ENCODE measurements around the gene DYRK1A. TPM values are rescaled to one million over a fixed set of nuclear protein-coding genes. Genes with fewer than 3 reads are reported as not detected.
A peak's percentile ranks its signal among the peaks of the same experiment; 100 is the strongest.
"Not testable (repeated sequence)": the region's sequence is repeated elsewhere in the genome, so short reads cannot be mapped to it uniquely, and the experiment has no call there.

Gene DYRK1A
- 32.7 TPM for total RNA-seq

DNA sequence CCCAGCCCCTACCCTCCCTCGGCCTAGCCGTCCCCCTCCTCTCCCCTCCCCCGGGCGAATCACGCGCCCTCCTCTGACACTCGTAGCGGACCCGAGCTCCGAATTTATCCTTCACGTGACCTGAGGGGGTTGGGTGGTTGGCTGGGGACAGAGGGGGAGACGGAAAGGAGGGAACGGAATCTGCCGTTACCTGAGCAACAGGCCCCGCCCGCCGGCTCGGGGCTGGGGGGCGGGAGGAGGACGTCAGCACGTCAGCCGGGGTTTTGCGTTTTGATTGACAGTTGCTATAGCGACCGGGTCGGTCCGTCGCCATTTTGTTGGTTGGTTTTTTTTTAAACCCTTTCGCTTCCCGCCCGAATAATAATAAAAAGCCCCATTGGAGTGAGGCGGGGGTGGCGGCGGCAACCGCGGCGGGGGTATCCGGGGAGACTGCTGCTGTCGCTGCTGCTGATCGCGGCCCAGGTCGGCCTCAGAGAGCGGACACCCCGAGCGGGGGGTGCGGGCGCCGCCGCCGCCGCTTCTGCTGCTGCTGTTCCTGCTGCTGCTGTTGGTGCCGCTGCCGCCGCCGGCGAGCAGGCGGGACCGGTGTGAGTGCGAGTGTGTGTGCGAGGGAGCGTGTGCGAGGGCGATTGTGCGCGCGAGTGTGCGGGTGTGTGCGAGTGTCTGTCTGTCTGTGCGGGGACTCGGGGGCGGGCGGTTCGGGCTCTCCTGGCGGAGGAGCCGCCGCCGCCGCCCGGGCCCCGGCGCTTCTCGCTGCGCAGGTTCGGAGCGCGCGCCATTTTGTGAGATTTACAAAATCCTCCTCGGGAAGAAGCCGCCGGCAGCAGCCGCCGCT is at the start of gene DYRK1A:
TSS of gene DYRK1A (plus strand) at position 292 of the 835 bp plus-strand sequence. CDS start 53,602 bp downstream, outside the sequence.
- peak; percentile 92 for ATAC-seq

- ATAC-seq: no peak
Measured at GRCh38 chr21:37319551-37319950, 47.0 kb upstream of the DYRK1A start.

- ATAC-seq: no peak
Measured at GRCh38 chr21:37322084-37322483, 44.5 kb upstream of the DYRK1A start.

- ATAC-seq: no peak
Measured at GRCh38 chr21:37324558-37324957, 42.0 kb upstream of the DYRK1A start.

GRCh38 chr21:37328147-37328546 is 38.4 kb upstream of the DYRK1A start:
- ATAC-seq: not testable (repeated sequence)

GRCh38 chr21:37331411-37331810 is 35.2 kb upstream of the DYRK1A start:
- ATAC-seq: no peak

GRCh38 chr21:37335053-37335452 is 31.5 kb upstream of the DYRK1A start:
- ATAC-seq: no peak

- no peak for ATAC-seq
Measured at GRCh38 chr21:37337179-37337578, 29.4 kb upstream of the DYRK1A start.

- ATAC-seq: no peak
Measured at GRCh38 chr21:37337831-37338230, 28.7 kb upstream of the DYRK1A start.

DNA sequence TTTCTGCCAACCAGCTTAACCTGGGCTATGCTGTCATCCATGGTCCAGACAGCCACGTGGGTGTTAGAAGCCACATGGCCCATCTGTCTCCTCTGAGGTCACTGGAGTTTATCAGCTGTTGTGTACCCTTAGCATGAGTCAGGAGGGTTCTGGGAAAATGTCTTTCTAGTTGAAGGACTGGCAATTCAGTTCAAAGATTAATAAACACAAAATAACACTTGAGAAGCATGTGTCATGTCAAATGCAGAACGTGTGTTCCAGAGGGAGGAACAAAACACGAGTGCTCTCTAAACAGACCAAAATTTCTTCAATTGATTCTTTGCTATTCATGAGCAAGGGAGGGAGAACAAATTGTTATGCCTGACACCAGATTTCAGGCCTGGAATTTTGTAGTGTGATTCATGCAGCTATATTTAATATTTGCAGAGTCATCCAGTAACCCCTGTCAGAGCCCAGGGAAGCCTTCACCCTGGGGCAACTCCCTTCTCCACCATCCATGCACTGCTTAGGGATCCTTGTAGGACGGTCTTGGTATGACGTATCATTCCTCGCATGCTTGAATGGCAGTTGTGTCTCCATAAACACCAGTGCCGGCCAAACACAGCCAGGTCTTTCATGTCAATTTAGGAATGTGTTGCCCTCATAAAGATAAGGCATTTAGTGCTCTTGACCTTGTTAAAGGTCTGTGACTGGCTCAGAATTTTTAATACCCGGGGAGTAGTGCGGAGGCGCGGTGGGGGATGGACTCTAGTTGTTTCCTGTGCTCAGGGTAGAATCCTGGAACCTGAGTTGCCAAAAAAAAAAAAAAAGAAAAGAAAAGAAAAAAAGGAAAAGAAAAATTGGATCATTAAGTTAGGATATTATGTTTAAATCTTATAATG is 27.7 kb upstream of the DYRK1A start:
- peak; percentile 91 for ATAC-seq

DNA sequence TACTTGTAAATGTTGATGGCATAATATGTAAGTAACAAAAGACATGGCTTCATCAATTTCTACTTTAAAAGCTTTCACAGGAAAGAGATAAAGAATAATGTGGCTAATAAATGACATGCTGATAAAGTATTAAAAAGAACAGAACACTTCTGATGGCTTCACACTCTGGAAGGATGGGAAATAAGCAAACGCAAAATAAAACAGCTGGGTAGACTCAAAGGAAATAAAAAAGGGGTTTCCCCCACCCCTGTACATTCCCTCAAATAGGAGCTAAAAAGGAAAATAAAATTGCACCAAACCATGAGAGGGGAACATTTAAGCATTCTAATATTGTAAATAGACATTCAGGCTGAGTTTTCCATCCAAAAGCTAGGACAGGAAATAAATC is 27.0 kb upstream of the DYRK1A start:
- no peak for ATAC-seq

DNA sequence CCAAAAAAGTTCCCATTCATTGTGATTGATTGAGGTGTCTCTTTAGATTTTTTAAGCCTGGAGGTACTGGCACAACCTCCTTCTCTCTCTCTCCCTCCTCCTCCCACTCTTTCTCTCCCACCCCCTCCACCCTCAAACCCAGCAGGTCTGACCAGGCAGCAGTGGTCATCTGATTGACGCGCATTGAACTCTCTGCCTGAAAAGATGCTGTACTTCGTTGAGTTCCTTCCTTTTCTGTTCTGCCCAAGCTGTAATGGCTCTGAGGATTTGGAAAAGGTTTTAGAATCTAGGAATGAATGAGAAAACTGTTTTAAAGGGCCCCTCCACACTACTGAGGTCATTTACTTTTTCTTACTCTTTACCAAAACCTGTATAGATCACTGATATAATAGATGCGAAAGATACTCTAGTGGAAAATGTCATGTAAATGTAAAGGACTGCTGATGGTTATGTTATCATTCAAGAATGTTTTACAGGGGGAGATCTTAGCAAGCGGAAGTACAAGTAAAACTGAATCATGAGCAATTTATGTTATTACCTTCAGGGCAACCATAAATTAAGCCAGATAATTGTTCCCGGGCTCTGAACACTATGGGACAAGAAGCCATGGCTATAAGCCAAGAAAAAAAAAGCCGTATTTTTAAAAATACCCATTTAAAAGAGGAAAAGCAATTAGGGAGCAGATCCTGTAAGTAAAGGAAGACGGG is 25.2 kb upstream of the DYRK1A start:
- no peak for ATAC-seq

GRCh38 chr21:37342046-37342632 is 24.4 kb upstream of the DYRK1A start:
- peak; percentile 48 for ATAC-seq

DNA sequence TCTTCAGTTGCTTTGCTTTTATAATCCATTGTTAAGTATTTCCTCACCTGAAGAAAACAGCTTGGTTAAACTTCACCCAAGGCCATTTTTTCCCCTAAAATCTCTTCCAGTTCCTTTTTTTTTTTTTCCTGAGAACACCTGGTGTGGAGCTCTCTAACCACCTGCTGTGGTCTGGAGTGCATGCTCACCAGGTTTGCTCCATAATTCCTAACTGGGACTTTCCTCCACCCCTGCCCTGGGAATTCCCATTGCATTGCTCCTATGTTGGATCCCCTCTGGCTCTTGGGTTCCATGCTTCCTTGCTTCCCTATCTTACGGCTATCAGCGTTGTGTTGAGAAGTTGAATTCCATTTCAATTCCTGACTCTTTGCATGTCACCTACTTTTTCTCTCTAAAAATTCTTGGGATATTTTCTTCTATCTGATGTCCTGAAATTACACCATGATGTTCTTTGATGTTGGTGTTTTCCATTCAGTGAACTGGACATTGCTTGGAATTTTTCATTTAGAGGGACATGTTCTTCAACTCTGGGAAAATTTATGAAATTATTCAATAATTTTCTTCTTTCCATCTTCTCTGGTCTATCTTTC is 19.6 kb upstream of the DYRK1A start:
- ATAC-seq: no peak

GRCh38 chr21:37348664-37349063 is 17.9 kb upstream of the DYRK1A start:
- ATAC-seq: no peak

GRCh38 chr21:37350472-37350871 is 16.1 kb upstream of the DYRK1A start:
- ATAC-seq: no peak

DNA sequence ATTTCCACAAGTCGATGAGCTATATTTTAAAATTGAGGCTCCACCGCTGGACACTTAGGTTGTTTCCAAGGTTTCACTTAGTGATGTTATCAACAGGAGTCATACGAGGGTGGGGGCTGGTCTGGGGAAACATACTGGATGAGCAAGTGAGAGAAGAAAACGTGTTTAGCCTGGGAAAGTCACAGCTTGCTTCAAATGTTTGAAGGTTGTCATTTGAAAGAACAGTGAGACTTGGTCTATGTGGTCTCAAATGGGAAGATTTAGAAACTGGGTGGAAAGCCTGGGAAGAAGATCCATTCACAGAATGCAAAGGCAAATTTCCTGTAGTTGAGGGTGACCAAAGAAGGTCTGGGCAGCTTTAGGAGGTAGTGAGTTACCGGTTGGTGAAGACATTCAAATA is 9.9 kb upstream of the DYRK1A start:
- no peak for ATAC-seq

- peak; percentile 36 for ATAC-seq
Measured at GRCh38 chr21:37357691-37358090, 8.9 kb upstream of the DYRK1A start.

DNA sequence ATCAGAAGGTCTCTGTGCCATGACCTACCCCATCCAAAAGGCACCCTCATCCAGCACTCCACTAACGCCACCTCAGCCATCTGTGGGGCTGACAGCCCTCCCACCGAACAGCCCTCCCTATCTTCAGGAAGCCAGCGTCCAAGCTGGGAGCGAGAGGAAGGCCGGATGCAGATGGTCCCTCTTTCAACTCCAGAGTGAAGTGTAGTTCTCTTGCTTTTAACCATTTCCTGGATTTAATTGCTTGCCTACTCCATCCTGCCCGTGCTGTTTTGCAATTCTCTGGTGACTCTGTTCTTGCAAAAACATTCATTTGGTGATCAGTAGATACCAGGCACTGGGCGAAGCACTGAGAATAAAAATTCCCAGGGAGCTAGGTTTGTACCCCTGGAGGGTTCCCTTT is 8.2 kb upstream of the DYRK1A start:
- ATAC-seq: peak; percentile 25

DNA sequence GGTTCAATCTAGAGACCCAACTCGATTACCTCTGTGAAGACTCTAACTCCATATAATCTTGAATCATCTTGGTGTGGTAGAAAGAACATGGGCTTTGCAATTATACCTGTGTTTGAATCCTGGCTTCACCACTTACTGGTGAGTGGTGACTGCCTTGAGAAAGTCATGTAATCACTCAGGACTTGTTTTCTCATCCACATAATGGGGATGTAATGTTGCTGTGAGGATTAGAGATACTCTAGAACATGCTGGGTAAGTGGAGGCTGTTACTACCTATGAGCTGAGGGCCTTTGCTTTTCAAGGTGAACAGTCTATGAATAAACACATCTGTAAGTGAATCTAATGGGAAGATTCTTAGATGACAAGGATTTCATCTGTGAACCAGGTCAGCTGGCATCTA is 2.6 kb upstream of the DYRK1A start:
- ATAC-seq: no peak

DNA sequence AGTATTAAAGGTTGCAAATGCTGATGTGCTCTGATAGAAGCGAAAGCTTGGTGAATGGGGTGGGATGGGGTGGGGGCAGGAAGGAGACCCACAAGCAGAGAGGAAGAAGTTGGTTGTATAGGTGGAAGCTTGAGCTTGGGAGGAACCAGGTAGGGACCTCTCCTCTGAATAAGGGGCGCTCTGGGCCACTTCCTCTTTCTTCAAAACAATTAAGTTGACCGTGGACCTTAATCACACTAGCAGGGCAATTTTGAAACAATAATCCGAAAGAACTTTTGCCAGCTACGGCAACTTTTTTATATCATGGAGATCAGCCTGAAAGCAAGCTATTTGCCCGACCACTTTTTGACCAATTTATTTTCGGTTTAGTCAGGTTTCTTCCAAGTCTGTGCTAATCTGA is 1.9 kb upstream of the DYRK1A start:
- no peak for ATAC-seq

Data from esophagus mucosa (tissue), 1 donor.